ENCODE results near the gene SLC9B2.
A peak's percentile ranks its signal among the peaks of the same experiment; 100 is the strongest.

The SLC9B2 gene, protein sequence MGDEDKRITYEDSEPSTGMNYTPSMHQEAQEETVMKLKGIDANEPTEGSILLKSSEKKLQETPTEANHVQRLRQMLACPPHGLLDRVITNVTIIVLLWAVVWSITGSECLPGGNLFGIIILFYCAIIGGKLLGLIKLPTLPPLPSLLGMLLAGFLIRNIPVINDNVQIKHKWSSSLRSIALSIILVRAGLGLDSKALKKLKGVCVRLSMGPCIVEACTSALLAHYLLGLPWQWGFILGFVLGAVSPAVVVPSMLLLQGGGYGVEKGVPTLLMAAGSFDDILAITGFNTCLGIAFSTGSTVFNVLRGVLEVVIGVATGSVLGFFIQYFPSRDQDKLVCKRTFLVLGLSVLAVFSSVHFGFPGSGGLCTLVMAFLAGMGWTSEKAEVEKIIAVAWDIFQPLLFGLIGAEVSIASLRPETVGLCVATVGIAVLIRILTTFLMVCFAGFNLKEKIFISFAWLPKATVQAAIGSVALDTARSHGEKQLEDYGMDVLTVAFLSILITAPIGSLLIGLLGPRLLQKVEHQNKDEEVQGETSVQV

DNA sequence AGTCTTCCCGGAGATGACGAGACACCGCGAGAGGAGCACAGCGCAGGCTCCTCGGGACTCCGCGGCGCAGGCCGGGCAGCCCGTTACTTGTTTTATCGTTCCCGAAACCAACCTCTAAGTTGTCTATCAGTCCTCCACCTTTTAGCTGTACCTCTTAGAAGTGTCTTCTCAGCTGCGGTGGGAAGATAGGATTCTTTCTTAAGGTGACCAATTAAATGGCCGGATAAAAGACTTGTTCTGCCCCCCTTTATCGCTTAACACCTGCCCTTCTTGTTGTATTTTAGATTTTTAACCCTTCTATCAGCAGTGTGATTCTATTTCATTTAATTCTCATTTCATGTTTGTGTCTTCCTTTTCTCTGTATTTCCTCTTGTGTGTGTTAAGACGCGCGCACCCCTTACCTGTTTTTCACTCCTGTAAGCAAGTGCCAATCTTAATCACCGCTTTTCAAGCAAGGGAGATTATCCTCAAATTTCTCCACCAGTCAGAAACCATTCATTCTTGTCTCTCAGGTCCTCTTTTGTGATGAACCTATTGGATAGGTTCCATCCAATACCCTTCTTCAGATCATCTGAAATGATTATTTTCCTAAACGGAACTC, at the start of gene SLC9B2:
Gene SLC9B2, minus strand, starts transcription at position 15 of the 601 bp plus-strand sequence. CDS start 9,211 bp downstream, outside the sequence.
- in situ Hi-C loops (cut with MboI; ENCODE audit: low pct_unique_long_range_greater_than_20kb, low sequenced_read_pairs): loop anchor here (25.0 kb wide), 2 partner anchors 465 to 640 kb away; no protein-coding TSS in a partner anchor
- peak; percentile 66 for DNase-seq

DNA sequence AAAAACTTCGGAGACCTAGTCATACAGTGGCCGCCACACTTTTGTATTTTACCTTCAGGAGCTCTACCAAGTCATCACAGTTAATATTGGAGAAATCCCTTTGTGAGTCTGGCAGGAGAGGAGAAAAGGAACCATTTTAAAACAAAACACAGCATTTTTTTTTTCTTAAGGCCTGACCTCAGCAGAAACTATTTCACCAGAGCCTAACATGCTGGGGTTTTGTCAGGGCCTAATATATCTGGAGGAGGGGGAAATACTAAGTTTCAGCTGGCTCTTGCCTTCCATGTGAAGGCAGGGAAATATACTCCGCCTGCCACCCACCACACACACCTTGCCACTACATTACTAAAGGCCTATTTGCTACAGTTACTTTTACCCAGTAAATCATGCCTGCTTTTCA, 49.6 kb upstream of the SLC9B2 start:
- in situ Hi-C loops (cut with MboI; ENCODE audit: low pct_unique_long_range_greater_than_20kb, low sequenced_read_pairs): no loop called here
- DNase-seq: no peak

DNA sequence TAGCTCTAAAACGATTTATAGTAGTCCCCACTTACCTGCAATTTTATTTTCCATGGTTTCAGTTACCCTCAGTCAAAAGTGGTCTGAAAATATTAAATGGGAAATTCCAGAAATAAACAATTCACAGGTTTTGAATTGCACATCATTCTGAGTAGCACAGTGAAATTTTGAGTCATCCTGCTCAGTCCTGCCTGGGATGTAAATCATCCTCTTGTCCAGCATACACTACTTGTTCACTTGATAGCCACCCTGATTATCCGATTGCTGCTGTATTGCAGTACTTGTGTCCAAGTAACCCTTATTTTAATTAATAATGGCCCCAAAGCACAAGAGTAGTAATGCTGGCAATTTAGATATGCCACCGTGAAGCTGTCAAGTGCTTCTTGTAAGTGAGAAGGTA, 46.6 kb upstream of the SLC9B2 start:
- DNase-seq: no peak
- in situ Hi-C loops (cut with MboI; ENCODE audit: low pct_unique_long_range_greater_than_20kb, low sequenced_read_pairs): no loop called here

DNA sequence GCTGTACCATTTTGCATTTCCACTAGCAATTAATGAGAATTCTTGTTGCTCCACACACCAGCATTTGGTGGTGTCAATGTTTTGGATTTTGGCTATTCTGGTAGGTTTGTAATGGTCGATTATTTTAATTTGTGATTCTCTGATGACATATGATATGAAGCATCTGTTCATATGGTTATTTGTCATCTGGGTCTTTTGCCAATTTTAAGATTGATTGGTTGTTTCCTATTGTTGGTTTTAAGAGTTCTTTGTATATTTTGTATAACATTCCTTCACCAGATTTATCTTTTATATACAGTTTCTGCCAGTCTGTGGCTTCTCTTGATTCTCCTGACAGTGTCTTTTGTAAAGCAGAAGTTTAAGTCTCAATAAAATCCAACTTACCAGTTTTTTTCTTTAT, 41.6 kb upstream of the SLC9B2 start:
- in situ Hi-C loops (cut with MboI; ENCODE audit: low pct_unique_long_range_greater_than_20kb, low sequenced_read_pairs): no loop called here
- no peak for DNase-seq

DNA sequence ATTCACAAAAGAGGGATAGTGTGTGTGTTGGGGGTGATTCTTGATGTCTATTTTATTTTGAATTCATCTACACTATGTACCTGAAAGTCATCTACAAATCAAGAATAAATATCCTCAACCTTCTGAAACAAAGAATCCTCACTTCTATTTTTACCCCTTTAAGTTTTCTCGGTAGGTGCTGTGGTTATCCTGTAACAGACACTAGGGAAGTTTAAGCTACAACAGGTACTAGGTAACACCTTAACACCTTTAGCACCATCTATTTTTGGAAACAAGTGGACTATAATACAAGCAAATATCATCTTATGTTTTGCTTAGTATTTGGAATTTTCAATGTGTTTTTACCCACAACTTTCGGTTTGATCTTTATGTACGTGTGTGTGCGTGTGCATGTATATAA, 35.0 kb upstream of the SLC9B2 start:
- in situ Hi-C loops (cut with MboI; ENCODE audit: low pct_unique_long_range_greater_than_20kb, low sequenced_read_pairs): no loop called here
- no peak for DNase-seq

DNA sequence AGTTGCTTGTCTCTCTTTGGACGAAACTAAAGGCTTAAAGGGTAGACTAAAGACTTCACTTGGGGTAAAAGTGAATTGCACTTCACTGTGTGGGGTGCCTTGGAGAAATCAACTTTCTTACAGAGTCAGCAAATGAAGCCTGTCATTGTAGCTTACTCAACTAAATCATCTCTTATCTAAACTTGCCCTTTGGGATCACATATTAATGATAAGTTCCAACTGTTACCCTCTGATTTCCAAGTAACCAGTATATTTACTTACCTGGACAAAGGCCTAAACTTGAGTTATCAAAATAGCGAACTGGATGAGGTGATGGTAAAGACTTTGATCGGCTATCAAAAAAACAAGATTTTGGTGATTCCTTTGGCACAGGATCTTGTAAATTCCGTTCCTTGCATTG, 32.0 kb upstream of the SLC9B2 start:
- in situ Hi-C loops (cut with MboI; ENCODE audit: low pct_unique_long_range_greater_than_20kb, low sequenced_read_pairs): no loop called here
- DNase-seq: no peak

DNA sequence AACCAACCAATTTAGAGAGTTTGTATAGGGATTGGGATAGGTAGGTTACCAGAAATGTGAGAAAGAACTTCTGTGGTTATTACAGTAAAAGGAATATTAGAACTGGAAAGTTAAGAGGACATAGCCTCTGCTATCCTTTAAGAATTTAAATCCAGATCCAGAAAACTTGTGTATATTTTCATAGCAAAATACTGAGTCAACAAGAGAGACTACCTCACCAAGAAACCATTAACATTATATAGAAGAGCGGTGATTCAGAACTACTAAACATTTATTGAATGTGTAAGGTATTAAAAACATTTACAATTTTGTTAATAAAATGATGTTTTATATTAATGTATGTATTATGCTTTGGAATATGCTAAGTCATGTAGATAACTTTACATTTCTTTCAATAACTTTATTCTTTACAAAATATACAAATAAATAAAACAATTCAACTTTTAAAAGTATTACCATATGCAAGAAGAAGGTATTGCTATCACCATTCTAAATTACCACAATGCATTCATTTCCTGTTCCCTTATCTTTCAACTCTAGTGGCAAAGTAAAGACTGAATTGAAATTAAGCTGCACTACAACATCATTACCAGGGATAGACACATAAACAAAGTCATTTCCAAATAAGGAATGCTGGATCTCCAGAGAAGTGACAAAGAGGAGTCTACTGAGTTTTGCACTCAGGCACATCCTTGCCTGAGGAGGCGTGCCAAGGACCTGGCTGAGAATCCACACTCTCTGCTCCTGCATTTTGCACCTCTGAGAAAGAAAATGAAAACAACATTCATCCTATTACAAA, 29.2 kb upstream of the SLC9B2 start:
- in situ Hi-C loops (cut with MboI; ENCODE audit: low pct_unique_long_range_greater_than_20kb, low sequenced_read_pairs): no loop called here
- no peak for DNase-seq

DNA sequence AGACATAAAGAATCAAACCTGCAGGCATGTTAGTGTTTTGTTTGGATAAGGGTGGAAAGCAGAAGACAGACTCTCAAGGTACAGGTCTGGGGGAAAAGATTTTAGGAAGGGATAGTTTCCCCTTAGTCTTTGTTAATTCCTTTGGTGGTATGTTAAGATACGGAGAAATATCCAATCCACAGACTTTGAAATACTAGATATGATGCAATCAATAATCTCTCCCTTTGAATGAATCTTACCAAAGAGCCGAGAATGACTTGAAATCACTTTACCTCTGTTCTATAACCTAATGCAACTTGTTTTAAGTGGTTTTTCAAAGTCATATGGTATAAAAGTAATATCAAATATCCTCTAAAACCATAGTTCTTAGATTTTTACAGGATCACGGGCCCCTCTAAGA, 28.3 kb upstream of the SLC9B2 start:
- in situ Hi-C loops (cut with MboI; ENCODE audit: low pct_unique_long_range_greater_than_20kb, low sequenced_read_pairs): no loop called here
- DNase-seq: no peak

DNA sequence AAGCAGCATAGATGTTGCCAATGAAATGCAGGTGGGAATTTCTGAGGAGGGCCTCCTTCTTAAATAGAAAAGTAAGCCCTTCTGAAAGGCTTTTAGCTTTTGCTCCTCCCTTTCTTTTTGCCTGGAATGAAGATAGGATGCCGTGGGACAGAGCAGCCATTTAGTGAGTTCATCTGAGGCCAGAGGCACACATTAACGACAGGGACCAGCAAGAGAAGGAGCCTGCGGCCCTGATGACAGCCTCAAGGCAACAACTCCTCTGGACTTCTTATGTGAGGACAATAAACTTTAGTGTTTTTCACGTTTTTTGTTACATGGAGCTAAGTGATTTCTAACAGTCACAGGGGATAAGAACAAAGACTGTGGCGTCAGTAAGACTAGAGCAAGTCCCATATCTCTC, 24.1 kb upstream of the SLC9B2 start:
- no peak for DNase-seq
- in situ Hi-C loops (cut with MboI; ENCODE audit: low pct_unique_long_range_greater_than_20kb, low sequenced_read_pairs): no loop called here

DNA sequence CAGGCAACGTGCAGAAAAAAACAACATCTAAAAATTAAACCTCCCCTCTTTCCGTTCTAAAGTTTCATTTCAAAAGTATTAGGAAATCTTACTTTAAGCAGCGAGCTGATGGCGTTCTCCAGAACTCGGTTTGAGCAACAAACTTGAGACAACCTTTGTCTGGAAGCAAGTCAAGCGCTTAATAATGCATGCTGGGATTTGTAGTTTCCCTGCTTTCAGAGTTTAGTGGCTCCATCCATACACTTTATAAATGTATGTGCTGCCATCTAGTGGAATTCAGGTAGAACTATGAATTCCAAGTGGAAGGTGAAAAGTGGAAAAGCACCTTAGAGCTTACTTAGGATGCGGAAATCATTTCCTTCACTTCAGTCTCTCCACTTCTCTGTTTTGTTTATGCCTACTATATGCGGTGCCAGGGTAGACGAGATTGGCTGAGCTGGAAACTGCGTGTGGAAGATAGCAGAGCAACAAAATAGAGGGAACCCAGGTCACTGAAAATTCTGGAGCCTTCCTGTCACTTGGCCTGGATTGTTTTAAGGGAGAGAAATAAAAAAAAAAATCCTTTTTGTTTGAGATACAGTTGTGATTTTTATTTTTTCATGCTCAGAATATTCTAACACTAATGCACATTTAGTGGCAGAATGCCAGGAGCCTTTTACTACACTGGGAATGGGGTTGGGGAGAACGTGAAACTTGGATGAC, 23.3 kb upstream of the SLC9B2 start, which contains the start of gene BDH2:
Gene BDH2, minus strand, starts transcription at position 144 of the 702 bp plus-strand sequence. CDS start 3,580 bp downstream, outside the sequence.
- in situ Hi-C loops (cut with MboI; ENCODE audit: low pct_unique_long_range_greater_than_20kb, low sequenced_read_pairs): loop anchor here (25.0 kb wide), 2 partner anchors 488 to 663 kb away; no protein-coding TSS in a partner anchor
- peak; percentile 87 for DNase-seq

DNA sequence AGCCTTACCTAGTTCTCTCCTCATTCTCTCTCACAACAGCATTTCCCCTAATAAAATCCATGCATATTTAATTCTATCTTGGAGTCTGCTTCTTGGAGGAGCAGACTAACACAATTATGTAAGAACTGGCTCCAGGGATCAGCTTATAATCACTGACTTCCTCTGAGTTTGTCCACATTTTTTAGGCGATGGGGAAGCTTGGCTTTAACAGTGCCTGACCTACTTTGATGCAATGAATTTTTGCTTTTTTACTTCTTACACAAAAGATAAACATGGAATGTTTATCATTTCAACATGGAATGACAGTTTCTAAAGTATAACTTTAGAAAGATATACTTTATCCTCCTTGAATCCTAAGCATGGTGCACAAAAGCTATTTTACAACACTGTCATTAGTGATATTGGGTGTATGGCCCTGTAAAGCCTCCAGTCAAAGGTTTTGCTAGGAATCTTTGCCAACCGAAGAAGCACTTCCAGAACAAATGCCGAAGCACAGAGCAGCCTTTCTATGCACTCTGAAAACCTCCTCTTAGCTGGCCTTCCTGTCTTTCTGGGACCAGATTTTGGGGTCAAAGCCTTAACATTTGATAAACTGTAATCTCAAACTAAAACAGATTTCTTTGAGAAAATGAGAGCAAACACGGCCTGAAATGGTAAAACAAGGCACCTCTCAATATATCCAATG, 22.3 kb upstream of the SLC9B2 start:
- in situ Hi-C loops (cut with MboI; ENCODE audit: low pct_unique_long_range_greater_than_20kb, low sequenced_read_pairs): loop anchor here (25.0 kb wide), 2 partner anchors 487 to 662 kb away; no protein-coding TSS in a partner anchor
- DNase-seq: no peak

DNA sequence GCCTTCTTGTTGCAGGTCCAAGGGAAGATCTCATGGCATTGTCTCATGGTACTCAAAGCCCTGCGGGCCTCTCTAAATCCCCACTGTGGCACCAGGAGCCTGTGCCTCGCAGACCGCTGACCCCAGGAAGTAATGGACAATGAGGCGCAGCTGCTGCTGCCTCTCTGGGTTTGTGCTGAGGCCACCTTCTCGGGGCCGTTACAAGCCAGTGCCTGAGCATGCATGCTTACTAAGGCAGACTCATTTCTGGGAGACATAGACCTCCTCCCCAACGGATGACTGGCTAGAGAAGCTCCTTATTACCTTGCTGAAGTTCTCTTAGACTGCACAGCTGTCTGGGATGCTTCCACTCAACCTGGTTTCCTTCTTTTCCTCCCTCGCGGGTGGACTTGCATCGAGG, 21.8 kb upstream of the SLC9B2 start:
- no peak for DNase-seq

DNA sequence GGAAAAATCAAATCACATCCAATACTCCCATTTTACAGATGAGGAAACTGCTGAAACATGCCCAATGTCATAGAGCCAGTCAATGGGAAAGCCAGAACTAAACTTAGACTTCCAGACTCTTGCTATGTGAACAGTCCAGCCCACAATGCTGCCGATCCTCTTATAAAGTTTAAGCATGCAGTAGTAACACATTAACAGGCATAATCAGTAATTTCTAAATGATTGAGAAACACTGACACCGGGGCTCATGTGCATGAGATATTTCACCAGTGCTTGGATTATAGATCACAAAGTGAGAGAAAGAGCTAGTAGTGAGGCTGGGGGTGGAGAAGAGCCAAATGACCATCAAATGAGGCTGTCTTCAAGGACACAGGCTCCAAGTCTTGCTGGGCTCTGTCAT, 20.6 kb upstream of the SLC9B2 start:
- in situ Hi-C loops (cut with MboI; ENCODE audit: low pct_unique_long_range_greater_than_20kb, low sequenced_read_pairs): loop anchor here (25.0 kb wide), 2 partner anchors 485 to 660 kb away; no protein-coding TSS in a partner anchor
- DNase-seq: no peak

More for the DNA sequence above, 21.8 kb upstream of the SLC9B2 start:
- in situ Hi-C loops (cut with MboI; ENCODE audit: low pct_unique_long_range_greater_than_20kb, low sequenced_read_pairs): loop anchor here (25.0 kb wide), 2 partner anchors 486 to 661 kb away; no protein-coding TSS in a partner anchor

DNA sequence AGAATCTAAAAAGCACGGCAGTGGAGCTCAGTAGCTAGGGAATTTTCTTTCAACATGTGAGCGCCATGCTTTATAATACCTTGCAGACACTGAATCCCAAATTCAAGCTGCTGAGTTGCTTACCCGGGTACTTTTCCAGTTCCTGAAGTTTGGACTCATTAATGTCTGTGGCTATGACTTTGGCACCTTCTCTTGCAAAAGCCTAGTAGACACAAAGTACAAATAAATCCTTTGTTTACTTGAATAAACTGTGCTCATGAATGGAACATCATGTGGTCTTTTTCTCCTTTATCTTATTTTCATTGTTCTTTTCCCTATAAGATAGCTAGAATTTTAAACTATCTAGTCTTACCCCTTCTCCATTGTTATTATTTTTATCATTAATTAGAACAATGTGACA, 18.5 kb upstream of the SLC9B2 start:
- DNase-seq: no peak
- in situ Hi-C loops (cut with MboI; ENCODE audit: low pct_unique_long_range_greater_than_20kb, low sequenced_read_pairs): loop anchor here (25.0 kb wide), 2 partner anchors 483 to 658 kb away; no protein-coding TSS in a partner anchor

DNA sequence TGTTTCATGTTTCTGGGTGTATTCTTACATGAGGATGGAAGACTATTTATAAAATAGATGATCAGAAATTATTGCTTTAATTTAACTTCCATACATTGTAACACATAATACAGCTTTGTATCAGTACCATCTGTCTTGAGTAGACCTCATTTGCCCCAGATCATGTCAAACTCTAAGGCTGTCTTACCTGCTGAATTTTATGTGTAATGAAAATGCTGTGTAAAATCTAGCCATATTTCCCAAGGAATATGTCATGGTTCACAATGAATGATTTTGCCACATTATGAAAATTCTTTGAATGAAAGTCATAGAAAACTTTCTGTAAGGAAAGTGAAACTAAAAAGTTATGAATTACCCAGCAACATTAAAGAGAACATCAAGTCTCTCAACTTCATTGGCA, 15.7 kb upstream of the SLC9B2 start:
- in situ Hi-C loops (cut with MboI; ENCODE audit: low pct_unique_long_range_greater_than_20kb, low sequenced_read_pairs): loop anchor here (25.0 kb wide), 2 partner anchors 480 to 655 kb away; no protein-coding TSS in a partner anchor
- DNase-seq: no peak

DNA sequence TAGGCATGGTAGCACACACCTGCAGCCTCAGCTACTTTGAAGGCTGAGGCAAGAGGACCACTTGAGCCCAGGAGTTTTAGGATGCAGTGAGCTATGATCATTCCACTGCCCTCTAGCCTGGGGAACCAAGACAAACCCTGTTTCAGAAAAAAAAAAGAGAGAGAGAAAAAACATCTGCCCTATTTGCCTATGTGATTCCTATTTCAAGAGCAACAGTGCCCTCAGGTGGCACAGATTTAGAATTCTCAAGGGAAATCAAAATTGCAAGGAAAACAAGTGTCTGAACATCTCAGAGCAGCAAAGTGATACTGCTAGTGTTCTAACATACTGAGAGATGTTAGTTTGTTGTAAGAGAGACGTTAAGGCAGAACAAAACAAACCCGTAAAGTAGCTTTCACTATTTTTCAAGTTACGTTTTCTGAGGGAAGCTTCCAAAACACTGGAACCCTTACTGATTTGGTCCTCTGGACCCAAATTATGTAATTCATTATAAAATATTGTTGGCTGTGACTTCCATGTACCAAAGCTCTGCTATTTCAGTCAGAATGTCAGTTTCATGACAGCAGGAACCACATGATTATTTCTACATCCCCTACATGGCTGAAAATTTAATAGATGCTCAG, 15.2 kb upstream of the SLC9B2 start:
- DNase-seq: peak; percentile 82
- in situ Hi-C loops (cut with MboI; ENCODE audit: low pct_unique_long_range_greater_than_20kb, low sequenced_read_pairs): loop anchor here (25.0 kb wide), 2 partner anchors 479 to 654 kb away; no protein-coding TSS in a partner anchor

DNA sequence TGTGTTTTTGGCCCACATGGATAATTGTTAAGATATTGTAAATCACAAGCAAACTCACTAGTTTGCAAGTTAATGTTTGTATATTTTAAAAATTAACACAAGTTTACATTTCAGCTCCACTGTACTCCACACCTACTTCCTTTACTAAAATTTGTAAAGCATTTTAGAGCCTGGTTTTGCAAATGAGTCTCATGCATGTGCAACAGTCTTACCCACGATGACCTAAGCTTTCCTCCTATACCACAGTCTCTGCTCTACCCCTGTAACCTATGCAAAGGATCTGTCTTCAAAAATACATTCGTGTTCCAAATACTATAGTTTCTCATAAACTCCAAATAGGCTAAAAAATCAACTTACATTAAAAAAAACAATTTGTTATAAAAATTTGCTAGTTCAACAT, 12.9 kb upstream of the SLC9B2 start:
- in situ Hi-C loops (cut with MboI; ENCODE audit: low pct_unique_long_range_greater_than_20kb, low sequenced_read_pairs): loop anchor here (25.0 kb wide), 2 partner anchors 477 to 652 kb away; no protein-coding TSS in a partner anchor
- DNase-seq: no peak

Data from KBM-7 (cell line).